H9 (cell line): ENCODE measurements around the gene GCN1. TPM values are rescaled to one million over a fixed set of nuclear protein-coding genes. Genes with fewer than 3 reads are reported as not detected.

ENCODE experiments used
- DNase-seq: peaks from one replicate; pipeline ENCODE4 v3.0.0-alpha.2; 2017
- H2AFZ ChIP-seq: one replicate; pipeline ENCODE4 v1.6.1; 2013; ENCODE audit warnings: mild to moderate bottlenecking, low read length, control low read depth, moderate library complexity
- H2AK5ac ChIP-seq: 2 replicates; pipeline ENCODE4 v1.6.1; 2013; ENCODE audit warnings: low read length, control low read depth, mixed read lengths; ENCODE audit not compliant: insufficient read length
- H2BK120ac ChIP-seq: one replicate; pipeline ENCODE4 v1.6.1; 2013; ENCODE audit warnings: low read depth, mild to moderate bottlenecking, low read length, control low read depth, inconsistent platforms; ENCODE audit not compliant: poor library complexity, severe bottlenecking
- H2BK12ac ChIP-seq: 2 replicates; pipeline ENCODE4 v1.6.1; 2013; ENCODE audit warnings: low read length, control low read depth, mixed read lengths, low read depth; ENCODE audit not compliant: insufficient read length
- H2BK15ac ChIP-seq: 2 replicates; pipeline ENCODE4 v1.6.1; 2013; ENCODE audit warnings: low read depth, low read length, control low read depth
- H2BK20ac ChIP-seq: one replicate; pipeline ENCODE4 v1.6.1; 2013; ENCODE audit warnings: low read depth, mild to moderate bottlenecking, low read length, control low read depth, inconsistent platforms; ENCODE audit not compliant: poor library complexity, severe bottlenecking
- H2BK5ac ChIP-seq: 2 replicates; pipeline ENCODE4 v1.6.1; 2013; ENCODE audit warnings: low read length, control low read depth, mixed read lengths; ENCODE audit not compliant: insufficient read length
- H3K14ac ChIP-seq: 2 replicates; pipeline ENCODE4 v1.6.1; 2013; ENCODE audit warnings: low read length, control low read depth; ENCODE audit not compliant: insufficient read depth
- H3K18ac ChIP-seq: 2 replicates; pipeline ENCODE4 v1.6.1; 2013; ENCODE audit warnings: low read depth, mild to moderate bottlenecking, mixed read lengths, low read length, control low read depth; ENCODE audit not compliant: insufficient read length
- H3K23ac ChIP-seq: 2 replicates; pipeline ENCODE4 v1.6.1; 2013; ENCODE audit warnings: low read length, control low read depth, mixed read lengths, low read depth; ENCODE audit not compliant: insufficient read length
- H3K23me2 ChIP-seq: 2 replicates; pipeline ENCODE4 v1.6.1; 2013; ENCODE audit warnings: low read depth, mild to moderate bottlenecking, mixed read lengths, low read length, control low read depth; ENCODE audit not compliant: insufficient read length, poor library complexity, severe bottlenecking
- H3K27ac ChIP-seq: 2 replicates; pipeline ENCODE4 v1.5.1; 2013; ENCODE audit warnings: low read length, control low read depth, mixed read lengths, low read depth; ENCODE audit not compliant: insufficient read length
- H3K27me3 ChIP-seq: 2 replicates; pipeline ENCODE4 v1.6.1; 2013; ENCODE audit warnings: low read length, control low read depth, inconsistent platforms; ENCODE audit not compliant: insufficient read depth
- H3K4ac ChIP-seq: 2 replicates; pipeline ENCODE4 v1.6.1; 2013; ENCODE audit warnings: low read depth, mild to moderate bottlenecking, control low read depth, inconsistent platforms, low read length, moderate library complexity
- H3K4me1 ChIP-seq: 2 replicates; pipeline ENCODE4 v1.6.1; 2013; ENCODE audit warnings: low read length, control low read depth, inconsistent platforms; ENCODE audit not compliant: insufficient read depth
- H3K4me2 ChIP-seq: 2 replicates; pipeline ENCODE4 v1.6.1; 2013; ENCODE audit warnings: low read length, control low read depth, mixed read lengths; ENCODE audit not compliant: insufficient read length, insufficient read depth
- H3K56ac ChIP-seq: 2 replicates; pipeline ENCODE4 v1.6.1; 2013; ENCODE audit warnings: low read depth, mild to moderate bottlenecking, mixed read lengths, low read length, control low read depth; ENCODE audit not compliant: insufficient read length
- H3K79me1 ChIP-seq: 2 replicates; pipeline ENCODE4 v1.6.1; 2013; ENCODE audit warnings: low read depth, mild to moderate bottlenecking, moderate library complexity, low read length, control low read depth, inconsistent platforms; ENCODE audit not compliant: insufficient read depth, poor library complexity, severe bottlenecking
- H3K79me2 ChIP-seq: 2 replicates; pipeline ENCODE4 v1.6.1; 2013; ENCODE audit warnings: low read length, control low read depth, inconsistent platforms; ENCODE audit not compliant: insufficient read depth
- H3K9ac ChIP-seq: 2 replicates; pipeline ENCODE4 v1.6.1; 2013; ENCODE audit warnings: low read length, control low read depth, mixed read lengths; ENCODE audit not compliant: insufficient read length; ENCODE audit errors: extremely low read depth
- H3K9me3 ChIP-seq: one replicate; pipeline ENCODE4 v1.6.1; 2013; ENCODE audit warnings: low read depth, low read length, inconsistent platforms; ENCODE audit not compliant: control insufficient read depth
- H3T11ph ChIP-seq: one replicate; pipeline ENCODE4 v1.6.1; 2013; ENCODE audit warnings: mild to moderate bottlenecking, low read length, control low read depth, inconsistent platforms
- H4K20me1 ChIP-seq: one replicate; pipeline ENCODE4 v1.6.1; 2013; ENCODE audit not compliant: control insufficient read depth, insufficient read length, insufficient read depth
- H4K5ac ChIP-seq: 2 replicates; pipeline ENCODE4 v1.6.1; 2013; ENCODE audit warnings: low read depth, mild to moderate bottlenecking, mixed read lengths, low read length, control low read depth; ENCODE audit not compliant: insufficient read length
- H4K8ac ChIP-seq: replicated peaks from 2 replicates; pipeline ENCODE4 v1.6.1; 2013; ENCODE audit warnings: low read length, control low read depth, mixed read lengths, low read depth; ENCODE audit not compliant: insufficient read length
- H4K91ac ChIP-seq: 2 replicates; pipeline ENCODE4 v1.6.1; 2013; ENCODE audit warnings: low read depth, mild to moderate bottlenecking, moderate library complexity, mixed read lengths, low read length, control low read depth; ENCODE audit not compliant: insufficient read length
- H3K27ac Mint-ChIP-seq, 3 experiments: 2 replicates in 2 of 3; 3 replicates in 1 of 3; pipeline ENCODE4 v1.8.0; 2020 to 2021; ENCODE audit warnings: mixed read lengths in 3 of 3, mild to moderate bottlenecking in 1 of 3, moderate library complexity in 1 of 3
- H3K27me3 Mint-ChIP-seq: 2 replicates; pipeline ENCODE4 v1.8.0; 2021; ENCODE audit warnings: low read depth, mild to moderate bottlenecking, moderate library complexity, mixed read lengths
- H3K36me3 Mint-ChIP-seq, 3 experiments: 2 replicates in 2 of 3; 3 replicates in 1 of 3; pipeline ENCODE4 v1.8.0; 2020 to 2021; ENCODE audit warnings: low read depth in 3 of 3, mixed read lengths in 3 of 3; ENCODE audit not compliant: insufficient read depth in 1 of 3
- H3K4me1 Mint-ChIP-seq, 2 experiments: 2 replicates each; pipeline ENCODE4 v1.8.0; 2020; ENCODE audit warnings: mixed read lengths in 2 of 2
- H3K4me3 Mint-ChIP-seq, 2 experiments: 2 replicates in 1 of 2; 3 replicates in 1 of 2; pipeline ENCODE4 v1.8.0; 2020 to 2021; ENCODE audit warnings: mild to moderate bottlenecking in 2 of 2, mixed read lengths in 2 of 2, moderate library complexity in 1 of 2
- H3K9me3 Mint-ChIP-seq, 2 experiments: 2 replicates in 1 of 2; 3 replicates in 1 of 2; pipeline ENCODE4 v1.8.0; 2020; ENCODE audit warnings: mild to moderate bottlenecking in 2 of 2, mixed read lengths in 2 of 2, moderate library complexity in 1 of 2
- CTCF ChIP-seq: fragments of 200-600 bp; sonication (generic); conservative IDR thresholded peaks from 3 replicates; pipeline ENCODE4 v1.8.0; 2021; ENCODE audit warnings: antibody characterized with exemption, mild to moderate bottlenecking
- WGBS: extraction: QIAGEN DNeasy Blood & Tissue Kit; methylation state at CpG from one replicate; pipeline ENCODE4 v1.1.7; 2013; ENCODE audit warnings: missing lambda C conversion rate, low lambda C conversion rate, mixed read lengths; ENCODE audit not compliant: insufficient read length; ENCODE audit errors: extremely low coverage; 5-methylcytosine and 5-hydroxymethylcytosine counted together
- total RNA-seq: library from RNA; stranded (reverse); gene quantifications from 2 replicates; pipeline ENCODE4 v1.2.1, GENCODE V29; 2021

The GCN1 gene
- total RNA-seq, 1 experiment from 2014 or later, result 137 TPM

- no peaks in the 10 kb centered on the region for H3K27me3 Mint-ChIP-seq
- peaks cover 67 to 90% (median 89%) of the 10 kb centered on the region in 3 experiments; a peak in 6 of 7 replicates for H3K36me3 Mint-ChIP-seq
Measured at GRCh38 chr12:120141336-120141735, 53.2 kb downstream of the GCN1 start.

More at GRCh38 chr12:120141336-120141735, 53.2 kb downstream of the GCN1 start:
- no peaks in the 10 kb centered on the region for H3K79me2 ChIP-seq
- H3K27me3 ChIP-seq, result no peaks in the 10 kb centered on the region
- H3K79me1 ChIP-seq, result no peaks in the 10 kb centered on the region
- no peak overlapping the region for H3K9ac ChIP-seq
- Mint-ChIP-seq H3K27ac (no peak overlapping the region), H3K4me1 (no peaks in the 10 kb centered on the region), H3K9me3 (no peaks in the 10 kb centered on the region), H3K4me3 (no peak overlapping the region)
- no peak overlapping the region for H3K14ac ChIP-seq
- no peak overlapping the region for H2BK12ac ChIP-seq
- no peak overlapping the region for H2BK5ac ChIP-seq
- H3T11ph ChIP-seq, result no peak overlapping the region
- no peak overlapping the region for H2BK20ac ChIP-seq
- no peak overlapping the region for H4K8ac ChIP-seq
- no peak overlapping the region for H2BK120ac ChIP-seq
- no peak overlapping the region for H4K5ac ChIP-seq
- no peak overlapping the region for H3K4ac ChIP-seq
- H3K4me1 ChIP-seq, result no peaks in the 10 kb centered on the region
- no CpG with 5 or more reads among the region's 6 CpGs for WGBS
- no peak overlapping the region for H4K91ac ChIP-seq
- no peaks in the 10 kb centered on the region for H4K20me1 ChIP-seq
- H2AK5ac ChIP-seq, result no peak overlapping the region
- DNase-seq, result no peak
- no peaks in the 10 kb centered on the region for H3K9me3 ChIP-seq
- no peak overlapping the region for H2BK15ac ChIP-seq
- H3K56ac ChIP-seq, result no peak overlapping the region
- no peak overlapping the region for H3K18ac ChIP-seq
- H3K4me2 ChIP-seq, result no peak overlapping the region
- no peak overlapping the region for H2AFZ ChIP-seq
- no peak overlapping the region for H3K27ac ChIP-seq
- no peak for TF ChIP-seq CTCF
- no peak overlapping the region for H3K23ac ChIP-seq
- no peaks in the 10 kb centered on the region for H3K23me2 ChIP-seq
